NK-92 (cell line): ENCODE results near the gene DCAF8.

Source experiments
- DNase-seq: peaks from one replicate; lab custom pipeline; 2025; ENCODE audit not compliant: unreplicated experiment; lab: John Stamatoyannopoulos, UW

The DCAF8 gene

GRCh38 chr1:160227034-160227433 lies 35.3 kb downstream of the DCAF8 start:
- DNase-seq, result no peak

GRCh38 chr1:160226623-160227022 lies 35.7 kb downstream of the DCAF8 start:
- DNase-seq, result no peak

- DNase-seq, result no peak
These were observed 37.0 kb downstream of the DCAF8 start for GRCh38 chr1:160225345-160225744.

- DNase-seq, result no peak
These were observed 37.7 kb downstream of the DCAF8 start for GRCh38 chr1:160224606-160225005.

- no peak for DNase-seq
These were observed 39.8 kb downstream of the DCAF8 start for GRCh38 chr1:160222546-160222945.

GRCh38 chr1:160221089-160221488 lies 41.3 kb downstream of the DCAF8 start:
- no peak for DNase-seq

DNA sequence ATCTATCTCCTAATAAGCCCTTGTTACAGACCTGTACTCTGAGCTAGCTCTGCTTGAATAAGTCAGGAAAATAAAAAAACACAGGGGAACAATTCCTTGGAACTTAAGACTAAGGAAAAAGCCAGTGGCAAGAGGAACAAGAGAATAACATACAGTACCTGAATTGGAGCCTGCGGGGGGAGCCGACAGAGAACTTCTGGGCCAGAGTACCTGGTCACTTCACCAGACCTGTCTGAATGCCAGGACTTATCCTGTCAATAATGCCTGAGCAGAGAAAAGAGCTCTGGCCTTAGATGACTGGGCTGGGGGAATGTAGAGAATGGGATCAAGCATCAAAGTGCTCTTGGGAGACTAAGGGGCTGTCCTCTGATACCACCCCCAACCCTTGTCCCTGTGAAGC lies 42.0 kb downstream of the DCAF8 start:
- DNase-seq, result no peak

- no peak for DNase-seq
These were observed 43.1 kb downstream of the DCAF8 start for GRCh38 chr1:160219062-160219929.

GRCh38 chr1:160217481-160218051 lies 44.8 kb downstream of the DCAF8 start:
- no peak for DNase-seq

GRCh38 chr1:160216301-160216700 lies 46.0 kb downstream of the DCAF8 start:
- no peak for DNase-seq

DNA sequence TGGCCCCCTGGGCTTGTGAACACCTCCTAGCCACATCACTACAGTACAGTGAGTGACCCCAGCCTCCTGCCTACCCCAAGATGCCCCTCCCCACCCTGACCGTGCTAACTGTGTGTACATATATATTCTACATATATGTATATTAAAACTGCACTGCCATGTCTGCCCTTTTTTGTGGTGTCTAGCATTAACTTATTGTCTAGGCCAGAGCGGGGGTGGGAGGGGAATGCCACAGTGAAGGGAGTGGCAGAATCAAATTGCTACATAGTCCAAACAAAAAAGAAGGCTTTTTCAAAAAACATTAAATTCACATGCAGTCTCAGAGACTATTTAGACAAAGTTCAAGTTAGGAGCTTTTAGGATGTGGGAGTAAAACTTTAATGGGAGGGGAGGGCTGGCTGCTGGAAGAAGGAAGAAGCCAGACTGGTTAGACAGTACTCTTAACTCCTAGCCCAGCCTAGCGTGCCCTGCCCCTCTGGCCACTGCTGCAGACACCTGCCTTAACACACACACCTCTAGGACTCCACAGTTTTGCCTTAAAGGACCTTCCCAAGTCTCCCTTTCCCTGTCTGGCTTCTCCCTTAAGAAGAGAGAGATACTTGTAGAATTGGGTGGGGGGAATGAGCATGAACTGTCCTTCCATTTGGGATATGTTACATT lies 47.7 kb downstream of the DCAF8 start:
- DNase-seq, result no peak

GRCh38 chr1:160211046-160211790 lies 51.1 kb downstream of the DCAF8 start:
- DNase-seq, result no peak

GRCh38 chr1:160210561-160210960 lies 51.8 kb downstream of the DCAF8 start:
- DNase-seq, result no peak

DNA sequence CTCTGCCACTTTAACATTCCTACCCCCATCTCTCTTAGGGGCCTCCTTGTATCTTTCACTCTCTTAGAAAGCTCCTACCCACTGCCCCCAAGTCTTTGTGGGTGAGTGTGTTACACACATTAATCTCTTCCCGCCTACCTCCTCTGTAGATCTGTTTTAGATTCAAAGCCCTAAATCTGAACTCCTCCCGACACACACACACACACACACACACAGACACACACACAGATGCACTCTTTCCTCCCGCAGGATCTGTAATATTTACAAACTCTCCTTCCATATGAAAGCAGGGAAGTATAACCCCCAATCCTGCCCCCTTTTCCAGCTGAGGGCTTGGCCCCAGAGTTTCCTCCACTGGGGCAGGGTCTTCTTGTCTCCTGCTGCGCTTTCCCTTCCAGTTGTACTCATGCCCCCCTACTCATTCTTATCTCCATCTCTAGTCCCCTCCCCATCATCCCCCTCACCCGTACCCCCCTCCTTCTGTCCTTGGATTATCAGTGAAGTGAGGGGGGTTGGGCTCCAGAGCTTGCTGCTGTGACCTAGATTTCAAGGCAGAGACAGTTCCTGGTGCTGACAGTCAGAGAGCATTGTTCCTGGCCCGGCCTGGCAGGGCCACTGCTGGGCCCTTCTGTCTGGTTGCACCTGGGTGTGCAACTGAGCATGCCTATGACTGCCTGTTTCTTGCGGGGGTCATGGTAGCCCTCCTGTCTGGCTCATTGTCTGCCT lies 52.9 kb downstream of the DCAF8 start:
- DNase-seq, result no peak

DNA sequence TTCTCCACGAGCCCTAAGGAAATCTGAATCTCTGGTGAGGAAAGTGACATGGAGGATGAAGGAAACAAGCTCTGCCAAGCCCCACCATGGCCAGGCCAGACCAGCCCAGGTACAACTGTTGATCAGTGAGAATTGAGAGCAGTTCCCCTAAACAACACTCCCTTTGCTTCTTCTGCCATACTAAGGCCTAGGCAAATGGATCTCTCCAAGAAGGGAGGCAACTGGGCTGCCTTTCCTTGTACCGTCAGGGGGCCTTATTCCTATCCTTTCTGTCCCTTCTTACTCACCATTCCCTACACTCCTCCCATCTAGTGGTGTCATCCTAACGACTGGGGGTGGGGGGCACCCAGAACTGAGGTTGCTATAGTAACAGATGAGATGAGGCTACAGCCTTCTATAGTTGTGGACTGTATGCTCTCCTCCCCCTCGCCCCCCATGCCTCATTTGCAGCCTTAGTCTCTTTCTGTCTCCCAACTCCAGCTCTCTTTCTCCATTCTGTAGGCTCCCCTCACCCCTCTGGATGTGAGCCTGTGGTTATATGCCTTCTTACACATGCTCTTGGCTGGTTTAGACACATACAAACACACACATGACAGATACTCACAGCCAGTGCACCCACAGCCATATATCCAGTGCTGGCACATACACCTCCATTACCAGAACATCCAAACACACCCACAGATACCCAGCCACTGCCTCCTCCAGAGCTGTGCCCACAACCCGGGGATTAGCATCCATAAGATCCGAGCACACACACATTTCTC lies 53.6 kb downstream of the DCAF8 start:
- no peak for DNase-seq

GRCh38 chr1:160207771-160208556 lies 54.4 kb downstream of the DCAF8 start:
- DNase-seq, result no peak

- no peak for DNase-seq
These were observed 55.2 kb downstream of the DCAF8 start for GRCh38 chr1:160207118-160207650.

DNA sequence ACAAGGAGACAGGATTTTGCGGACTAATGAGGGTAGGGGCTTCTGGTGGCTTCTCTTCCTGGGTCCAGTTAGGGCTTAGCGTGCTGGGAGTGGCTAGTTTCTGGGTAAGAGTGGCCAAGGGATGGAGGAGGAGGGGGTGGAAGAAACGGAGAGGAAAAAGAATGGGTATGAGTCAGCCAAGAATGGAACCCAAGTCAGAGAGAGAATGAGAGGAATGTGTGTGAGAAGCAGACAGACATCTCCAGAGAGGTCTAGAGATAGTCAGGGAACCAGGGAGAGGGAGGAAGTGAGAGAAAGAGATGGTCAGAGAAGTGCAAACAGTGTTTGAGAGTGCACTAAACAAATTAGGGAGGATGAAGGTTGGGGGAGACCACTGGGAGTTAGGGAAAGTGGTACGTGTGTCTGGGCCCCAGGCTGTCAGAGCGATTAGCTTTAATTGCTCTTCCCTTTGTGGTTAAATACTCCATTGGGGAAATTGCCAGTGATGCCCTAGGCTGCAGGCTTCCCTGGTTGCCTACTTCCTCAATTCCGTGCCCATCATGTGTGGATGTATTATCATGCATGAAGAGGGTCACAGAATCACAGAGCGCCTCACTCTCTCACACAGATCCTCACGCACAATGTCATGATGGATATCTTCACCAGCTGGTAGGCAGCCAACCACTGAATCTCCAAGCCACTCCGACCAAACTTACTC lies 55.8 kb downstream of the DCAF8 start:
- DNase-seq, result no peak
